GM23338 (cell line): Measurements from ENCODE around the gene ZNF92. TPM values are rescaled to one million over a fixed set of nuclear protein-coding genes. Genes with fewer than 3 reads are reported as not detected.

ENCODE experiments used
- ATAC-seq: fragments of 200-7000 bp; cut with Tn5 transposase; 3 replicates; pipeline ENCODE4 v1.9.1; 2020
- DNase-seq: peaks from one replicate; pipeline ENCODE4 v3.0.0-alpha.2; 2015; ENCODE audit warnings: low spot score
- H2AFZ ChIP-seq: fragments of 200-600 bp; sonication (generic); 2 replicates; pipeline ENCODE4 v1.8.0; 2016; ENCODE audit warnings: antibody characterized with exemption, mild to moderate bottlenecking, moderate library complexity
- H3F3A ChIP-seq: fragments of 200-600 bp; sonication (generic); replicated peaks from 2 replicates; pipeline ENCODE4 v1.8.0; 2017; ENCODE audit warnings: antibody characterized with exemption, mixed run types, low read depth
- H3K27ac ChIP-seq: fragments of 200-600 bp; sonication (generic); 2 replicates; pipeline ENCODE4 v1.6.1; 2016; ENCODE audit warnings: low read depth
- H3K27me3 ChIP-seq: fragments of 200-600 bp; sonication (generic); 2 replicates; pipeline ENCODE4 v1.8.0; 2016; ENCODE audit warnings: mild to moderate bottlenecking, mixed run types, moderate library complexity; ENCODE audit not compliant: insufficient read depth
- H3K36me3 ChIP-seq: fragments of 200-600 bp; sonication (generic); 2 replicates; pipeline ENCODE4 v1.8.0; 2016; ENCODE audit warnings: mild to moderate bottlenecking; ENCODE audit not compliant: insufficient read depth
- H3K4me1 ChIP-seq: fragments of 200-600 bp; sonication (generic); 2 replicates; pipeline ENCODE4 v1.8.0; 2016; ENCODE audit warnings: mild to moderate bottlenecking, moderate library complexity; ENCODE audit not compliant: insufficient read depth
- H3K4me2 ChIP-seq: fragments of 200-600 bp; sonication (generic); 2 replicates; pipeline ENCODE4 v1.7.1; 2017; ENCODE audit warnings: mixed run types
- H3K4me3 ChIP-seq: fragments of 200-600 bp; sonication (generic); 2 replicates; pipeline ENCODE4 v1.6.1; 2016; ENCODE audit warnings: mixed run types
- H3K79me2 ChIP-seq: fragments of 200-600 bp; sonication (generic); replicated peaks from 2 replicates; pipeline ENCODE4 v1.8.0; 2017; ENCODE audit warnings: mild to moderate bottlenecking; ENCODE audit not compliant: insufficient read depth
- H3K9me2 ChIP-seq: fragments of 200-600 bp; sonication (generic); 2 replicates; pipeline ENCODE4 v1.8.0; 2017; ENCODE audit not compliant: insufficient read depth
- H4K20me1 ChIP-seq: fragments of 200-600 bp; sonication (generic); replicated peaks from 2 replicates; pipeline ENCODE4 v1.8.0; 2017; ENCODE audit warnings: mild to moderate bottlenecking; ENCODE audit not compliant: insufficient read depth
- H3K27ac Mint-ChIP-seq: 2 replicates; pipeline ENCODE4 v1.8.0; 2020; ENCODE audit warnings: inconsistent platforms, mild to moderate bottlenecking, moderate library complexity, mixed read lengths
- H3K27me3 Mint-ChIP-seq: 3 replicates; pipeline ENCODE4 v1.8.0; 2022; ENCODE audit warnings: low read depth, mild to moderate bottlenecking, moderate library complexity, mixed read lengths, inconsistent platforms; ENCODE audit not compliant: insufficient read depth, poor library complexity
- H3K36me3 Mint-ChIP-seq: 3 replicates; pipeline ENCODE4 v1.8.0; 2021; ENCODE audit warnings: low read depth, mild to moderate bottlenecking, inconsistent platforms, moderate library complexity, mixed read lengths
- H3K4me1 Mint-ChIP-seq: 3 replicates; pipeline ENCODE4 v1.8.0; 2020; ENCODE audit warnings: mild to moderate bottlenecking, inconsistent platforms, mixed read lengths
- H3K4me3 Mint-ChIP-seq: 3 replicates; pipeline ENCODE4 v1.8.0; 2021; ENCODE audit warnings: moderate library complexity, mild to moderate bottlenecking, inconsistent platforms, mixed read lengths
- H3K9me3 Mint-ChIP-seq: 3 replicates; pipeline ENCODE4 v1.8.0; 2020; ENCODE audit warnings: moderate library complexity, mild to moderate bottlenecking, inconsistent platforms, mixed read lengths
- CREB1 ChIP-seq: fragments of 250-450 bp; sonication (Bioruptor Pico); IDR thresholded peaks from 2 replicates; pipeline ENCODE4 v1.5.0; 2020; ENCODE audit warnings: low read depth, mild to moderate bottlenecking, moderate library complexity
- EZH2 ChIP-seq: fragments of 200-600 bp; sonication (generic); IDR thresholded peaks from one replicate; pipeline ENCODE4 v1.8.0; 2017; ENCODE audit warnings: antibody characterized with exemption, mild to moderate bottlenecking, low read depth; ENCODE audit not compliant: unreplicated experiment
- EZH2phosphoT487 ChIP-seq: fragments of 200-600 bp; sonication (generic); IDR thresholded peaks from one replicate; pipeline ENCODE4 v1.8.1; 2018; ENCODE audit warnings: antibody characterized with exemption; ENCODE audit not compliant: unreplicated experiment
- JUNB ChIP-seq: IDR thresholded peaks from one replicate; pipeline ENCODE4 v1.6.1; 2016; ENCODE audit warnings: antibody characterized with exemption; ENCODE audit not compliant: unreplicated experiment
- NANOG ChIP-seq: IDR thresholded peaks from 2 replicates; pipeline ENCODE4 v1.6.1; 2016; ENCODE audit warnings: antibody characterized with exemption, borderline replicate concordance
- POLR2AphosphoS5 ChIP-seq: IDR thresholded peaks from 2 replicates; pipeline ENCODE4 v1.6.1; 2016; ENCODE audit warnings: antibody characterized with exemption, low read depth
- STAT1 ChIP-seq: IDR thresholded peaks from one replicate; pipeline ENCODE4 v1.6.1; 2016; ENCODE audit warnings: antibody characterized with exemption; ENCODE audit not compliant: unreplicated experiment
- ZNF114 ChIP-seq: fragments of 250-450 bp; sonication (Bioruptor Pico); IDR thresholded peaks from 2 replicates; pipeline ENCODE4 v1.5.0; 2020; ENCODE audit warnings: mild to moderate bottlenecking, moderate library complexity
- ZNF331 ChIP-seq: fragments of 250-450 bp; sonication (Bioruptor Pico); IDR thresholded peaks from 2 replicates; pipeline ENCODE4 v1.5.0; 2020; ENCODE audit warnings: low read depth, mild to moderate bottlenecking, moderate library complexity
- polyA plus RNA-seq: library from polyadenylated mRNA; unstranded; fragments of >200 nt; fragmentation: Nextera tagmentation; extraction: Ambion mirVana; gene quantifications from 2 replicates; pipeline ENCODE4 v1.2.1, GENCODE V29; 2016
- total RNA-seq: library from RNA; depleted of rRNA; stranded (reverse); fragments of >200 nt; shearing (Covaris generic); gene quantifications from 2 replicates; pipeline ENCODE4 v1.2.3, GENCODE V29; 2014
- TF ChIP-seq, protein P1 (sequence below), 2 experiments: fragments of 200-600 bp in 1 of 2; sonication (generic) in 1 of 2; conservative IDR thresholded peaks; 2 replicates each; pipeline versions ENCODE4 v1.5.1 to v1.6.1; 2016 to 2017; ENCODE audit warnings: antibody characterized with exemption in 2 of 2, low read depth in 2 of 2, mild to moderate bottlenecking in 2 of 2, moderate library complexity in 1 of 2
- TF ChIP-seq, protein P2 (sequence below): IDR thresholded peaks from 2 replicates; pipeline ENCODE4 v1.6.1; 2016; ENCODE audit warnings: antibody characterized with exemption
- TF ChIP-seq, protein P3 (sequence below): IDR thresholded peaks from one replicate; pipeline ENCODE4 v1.6.1; 2018; ENCODE audit warnings: antibody characterized with exemption; ENCODE audit not compliant: unreplicated experiment

The ZNF92 gene
- total and polyA plus RNA-seq, 2 experiments from 2014 or later, result 25.3 to 56.3 TPM

DNA sequence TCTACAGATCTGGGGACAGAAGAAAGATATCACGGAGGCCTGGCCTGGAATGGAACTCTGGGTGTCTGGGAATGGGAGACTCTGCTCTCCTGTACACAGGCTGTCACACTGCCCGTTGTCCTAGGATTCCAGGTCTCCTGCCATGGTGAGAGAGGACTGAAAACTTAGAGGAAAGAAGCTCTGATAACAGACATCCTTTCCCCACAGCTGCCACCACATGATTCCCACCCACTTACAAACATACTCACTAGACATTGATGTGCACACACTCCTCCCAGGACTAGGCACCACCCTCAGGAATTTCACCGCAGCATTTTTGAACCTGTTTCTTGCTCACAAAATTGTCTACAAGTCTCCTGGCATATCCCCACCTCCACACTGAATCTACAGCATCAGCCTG lies 5.7 kb downstream of the ZNF92 start:
- Histone ChIP-seq H3K4me2 (no peak overlapping the region), H3K27ac (no peak overlapping the region; the same call in 1 of the 2 replicates), H3K4me3 (no peak overlapping the region), H2AFZ (no peak overlapping the region), H3K4me1 (peaks cover 33% of the 10 kb centered on the region), H3F3A (no peaks in the 10 kb centered on the region; the same call in 1 of the 2 replicates), H3K27me3 (no peaks in the 10 kb centered on the region), H3K9me2 (no peaks in the 10 kb centered on the region), H4K20me1 (peaks cover 71% of the 10 kb centered on the region), H3K79me2 (peaks cover 100% of the 10 kb centered on the region), H3K36me3 (no peaks in the 10 kb centered on the region)
- no peaks in the 10 kb centered on the region; the same call in 1 of the 3 replicates for H3K9me3 Mint-ChIP-seq
- peaks cover under 1% of the 10 kb centered on the region for H3K27me3 Mint-ChIP-seq
- DNase-seq (no peak), ATAC-seq (no peak)
- TF ChIP-seq, protein P1, sequence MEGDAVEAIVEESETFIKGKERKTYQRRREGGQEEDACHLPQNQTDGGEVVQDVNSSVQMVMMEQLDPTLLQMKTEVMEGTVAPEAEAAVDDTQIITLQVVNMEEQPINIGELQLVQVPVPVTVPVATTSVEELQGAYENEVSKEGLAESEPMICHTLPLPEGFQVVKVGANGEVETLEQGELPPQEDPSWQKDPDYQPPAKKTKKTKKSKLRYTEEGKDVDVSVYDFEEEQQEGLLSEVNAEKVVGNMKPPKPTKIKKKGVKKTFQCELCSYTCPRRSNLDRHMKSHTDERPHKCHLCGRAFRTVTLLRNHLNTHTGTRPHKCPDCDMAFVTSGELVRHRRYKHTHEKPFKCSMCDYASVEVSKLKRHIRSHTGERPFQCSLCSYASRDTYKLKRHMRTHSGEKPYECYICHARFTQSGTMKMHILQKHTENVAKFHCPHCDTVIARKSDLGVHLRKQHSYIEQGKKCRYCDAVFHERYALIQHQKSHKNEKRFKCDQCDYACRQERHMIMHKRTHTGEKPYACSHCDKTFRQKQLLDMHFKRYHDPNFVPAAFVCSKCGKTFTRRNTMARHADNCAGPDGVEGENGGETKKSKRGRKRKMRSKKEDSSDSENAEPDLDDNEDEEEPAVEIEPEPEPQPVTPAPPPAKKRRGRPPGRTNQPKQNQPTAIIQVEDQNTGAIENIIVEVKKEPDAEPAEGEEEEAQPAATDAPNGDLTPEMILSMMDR (conservative IDR thresholded peaks at IDR 0.05; ENCODE audit: low read depth in 2 of 2), result no peak
- no peak for TF ChIP-seq STAT1
- TF ChIP-seq ZNF114 (CRISPR knock-in tag), result no peak
- TF ChIP-seq ZNF331 (CRISPR knock-in tag), result no peak
- TF ChIP-seq, protein P2, sequence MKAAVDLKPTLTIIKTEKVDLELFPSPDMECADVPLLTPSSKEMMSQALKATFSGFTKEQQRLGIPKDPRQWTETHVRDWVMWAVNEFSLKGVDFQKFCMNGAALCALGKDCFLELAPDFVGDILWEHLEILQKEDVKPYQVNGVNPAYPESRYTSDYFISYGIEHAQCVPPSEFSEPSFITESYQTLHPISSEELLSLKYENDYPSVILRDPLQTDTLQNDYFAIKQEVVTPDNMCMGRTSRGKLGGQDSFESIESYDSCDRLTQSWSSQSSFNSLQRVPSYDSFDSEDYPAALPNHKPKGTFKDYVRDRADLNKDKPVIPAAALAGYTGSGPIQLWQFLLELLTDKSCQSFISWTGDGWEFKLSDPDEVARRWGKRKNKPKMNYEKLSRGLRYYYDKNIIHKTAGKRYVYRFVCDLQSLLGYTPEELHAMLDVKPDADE, result no peak
- TF ChIP-seq POLR2AphosphoS5, result no peak
- no peak for TF ChIP-seq NANOG
- H3K4me1 Mint-ChIP-seq, result peaks cover 52% of the 10 kb centered on the region
- peaks cover 48% of the 10 kb centered on the region for H3K36me3 Mint-ChIP-seq
- no peak overlapping the region for H3K4me3 Mint-ChIP-seq
- no peak overlapping the region; the same call in 1 of the 2 replicates for H3K27ac Mint-ChIP-seq

DNA sequence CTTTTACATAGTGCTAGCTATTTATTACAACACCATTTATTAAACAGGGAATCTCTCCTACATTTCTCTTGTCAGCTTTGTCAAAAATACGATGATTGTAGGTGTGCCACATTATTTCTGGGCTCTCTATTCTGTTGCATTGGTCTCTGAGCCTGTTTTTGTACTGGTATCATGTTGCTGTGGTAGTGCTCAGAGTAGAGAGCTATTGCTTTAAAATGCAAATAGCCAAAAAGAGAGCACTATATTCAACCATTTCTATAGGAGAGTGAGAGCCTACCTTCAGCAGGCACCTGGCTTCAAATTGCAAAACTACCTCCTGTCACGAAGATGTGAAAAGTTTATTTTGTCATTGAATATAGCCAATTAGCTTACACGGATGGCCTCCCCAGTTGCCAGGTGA lies 8.1 kb downstream of the ZNF92 start:
- Mint-ChIP-seq H3K27ac (no peak overlapping the region), H3K27me3 (no peaks in the 10 kb centered on the region), H3K4me3 (peak overlapping the region; percentile 27), H3K4me1 (peaks cover 44% of the 10 kb centered on the region), H3K9me3 (no peaks in the 10 kb centered on the region), H3K36me3 (peaks cover 30% of the 10 kb centered on the region)
- Histone ChIP-seq H3K9me2 (no peaks in the 10 kb centered on the region), H3K4me1 (peaks cover 23% of the 10 kb centered on the region), H2AFZ (no peak overlapping the region), H3F3A (no peaks in the 10 kb centered on the region), H3K36me3 (no peaks in the 10 kb centered on the region), H3K4me3 (peak overlapping the region; percentile 19), H3K79me2 (peaks cover 100% of the 10 kb centered on the region), H3K27ac (no peak overlapping the region), H4K20me1 (peaks cover 84% of the 10 kb centered on the region), H3K27me3 (no peaks in the 10 kb centered on the region), H3K4me2 (peak overlapping the region; percentile 70)
- ATAC-seq, result peak; percentile 83
- peak; percentile 27 for DNase-seq
- TF ChIP-seq ZNF331 (CRISPR knock-in tag) (no peak), STAT1 (no peak), NANOG (no peak), POLR2AphosphoS5 (no peak), EZH2phosphoT487 (no peak), EZH2 (no peak), CREB1 (CRISPR knock-in tag) (no peak), ZNF114 (CRISPR knock-in tag) (no peak), JUNB (no peak)
- TF ChIP-seq, protein P3, sequence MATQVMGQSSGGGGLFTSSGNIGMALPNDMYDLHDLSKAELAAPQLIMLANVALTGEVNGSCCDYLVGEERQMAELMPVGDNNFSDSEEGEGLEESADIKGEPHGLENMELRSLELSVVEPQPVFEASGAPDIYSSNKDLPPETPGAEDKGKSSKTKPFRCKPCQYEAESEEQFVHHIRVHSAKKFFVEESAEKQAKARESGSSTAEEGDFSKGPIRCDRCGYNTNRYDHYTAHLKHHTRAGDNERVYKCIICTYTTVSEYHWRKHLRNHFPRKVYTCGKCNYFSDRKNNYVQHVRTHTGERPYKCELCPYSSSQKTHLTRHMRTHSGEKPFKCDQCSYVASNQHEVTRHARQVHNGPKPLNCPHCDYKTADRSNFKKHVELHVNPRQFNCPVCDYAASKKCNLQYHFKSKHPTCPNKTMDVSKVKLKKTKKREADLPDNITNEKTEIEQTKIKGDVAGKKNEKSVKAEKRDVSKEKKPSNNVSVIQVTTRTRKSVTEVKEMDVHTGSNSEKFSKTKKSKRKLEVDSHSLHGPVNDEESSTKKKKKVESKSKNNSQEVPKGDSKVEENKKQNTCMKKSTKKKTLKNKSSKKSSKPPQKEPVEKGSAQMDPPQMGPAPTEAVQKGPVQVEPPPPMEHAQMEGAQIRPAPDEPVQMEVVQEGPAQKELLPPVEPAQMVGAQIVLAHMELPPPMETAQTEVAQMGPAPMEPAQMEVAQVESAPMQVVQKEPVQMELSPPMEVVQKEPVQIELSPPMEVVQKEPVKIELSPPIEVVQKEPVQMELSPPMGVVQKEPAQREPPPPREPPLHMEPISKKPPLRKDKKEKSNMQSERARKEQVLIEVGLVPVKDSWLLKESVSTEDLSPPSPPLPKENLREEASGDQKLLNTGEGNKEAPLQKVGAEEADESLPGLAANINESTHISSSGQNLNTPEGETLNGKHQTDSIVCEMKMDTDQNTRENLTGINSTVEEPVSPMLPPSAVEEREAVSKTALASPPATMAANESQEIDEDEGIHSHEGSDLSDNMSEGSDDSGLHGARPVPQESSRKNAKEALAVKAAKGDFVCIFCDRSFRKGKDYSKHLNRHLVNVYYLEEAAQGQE, result no peak
- TF ChIP-seq, protein P1 (conservative IDR thresholded peaks at IDR 0.05; ENCODE audit: low read depth in 2 of 2), result no peak
- TF ChIP-seq, protein P2, result no peak
